ENCODE data around the gene FTCDNL1. TPM values are rescaled to one million over a fixed set of nuclear protein-coding genes. Genes with fewer than 3 reads are reported as not detected.

FTCDNL1 gene
- total and polyA plus RNA-seq, 2 experiments from 2014 or later: 1.9 to 3.2 TPM

DNA sequence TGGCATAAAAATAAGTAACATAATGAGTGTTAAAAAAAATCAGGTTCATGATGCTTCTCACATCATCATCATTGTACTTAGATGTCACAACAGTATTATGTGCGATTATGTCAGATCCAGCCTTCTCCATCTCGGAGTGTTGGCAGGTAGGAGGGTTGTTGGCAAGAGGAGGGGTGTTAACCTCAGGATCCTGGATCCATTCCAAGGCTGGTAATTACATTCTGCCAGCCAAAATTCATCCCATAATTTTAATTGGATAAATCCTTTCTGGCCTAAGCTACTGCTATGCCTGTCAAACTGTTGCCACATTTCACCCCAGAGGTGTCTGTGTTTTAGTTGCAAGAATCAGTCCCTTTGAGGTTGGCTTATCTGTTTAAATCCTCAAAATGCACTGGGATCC lies 891 bp upstream of the FTCDNL1 start:
- H3K36me3 ChIP-seq: no peaks in the 10 kb centered on the region
- H3K4me1 ChIP-seq (ENCODE audit: low read depth): no peaks in the 10 kb centered on the region

DNA sequence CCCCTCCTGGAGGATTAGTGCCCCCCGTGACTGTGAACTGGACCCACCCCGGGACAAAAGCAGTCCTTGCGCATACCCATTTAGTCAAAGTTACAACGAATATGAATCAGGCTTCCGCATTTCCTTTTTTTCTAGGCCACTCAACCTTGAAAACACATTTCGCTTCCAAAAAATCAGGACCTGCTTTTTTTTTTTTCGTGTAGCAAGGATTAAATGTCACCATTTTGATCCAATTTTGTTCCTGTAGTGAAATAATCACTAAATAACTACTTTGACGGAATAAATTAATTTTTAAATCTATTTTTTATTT lies 464 bp upstream of the FTCDNL1 start:
- TF ChIP-seq, protein P1, sequence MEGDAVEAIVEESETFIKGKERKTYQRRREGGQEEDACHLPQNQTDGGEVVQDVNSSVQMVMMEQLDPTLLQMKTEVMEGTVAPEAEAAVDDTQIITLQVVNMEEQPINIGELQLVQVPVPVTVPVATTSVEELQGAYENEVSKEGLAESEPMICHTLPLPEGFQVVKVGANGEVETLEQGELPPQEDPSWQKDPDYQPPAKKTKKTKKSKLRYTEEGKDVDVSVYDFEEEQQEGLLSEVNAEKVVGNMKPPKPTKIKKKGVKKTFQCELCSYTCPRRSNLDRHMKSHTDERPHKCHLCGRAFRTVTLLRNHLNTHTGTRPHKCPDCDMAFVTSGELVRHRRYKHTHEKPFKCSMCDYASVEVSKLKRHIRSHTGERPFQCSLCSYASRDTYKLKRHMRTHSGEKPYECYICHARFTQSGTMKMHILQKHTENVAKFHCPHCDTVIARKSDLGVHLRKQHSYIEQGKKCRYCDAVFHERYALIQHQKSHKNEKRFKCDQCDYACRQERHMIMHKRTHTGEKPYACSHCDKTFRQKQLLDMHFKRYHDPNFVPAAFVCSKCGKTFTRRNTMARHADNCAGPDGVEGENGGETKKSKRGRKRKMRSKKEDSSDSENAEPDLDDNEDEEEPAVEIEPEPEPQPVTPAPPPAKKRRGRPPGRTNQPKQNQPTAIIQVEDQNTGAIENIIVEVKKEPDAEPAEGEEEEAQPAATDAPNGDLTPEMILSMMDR (IDR thresholded peaks at IDR 0.05; ENCODE audit: low read depth, low read length): no peak
- Histone ChIP-seq H3K4me3 (peak overlapping the region; percentile 73), H3K9me3 (ENCODE audit: low read depth) (no peaks in the 10 kb centered on the region), H3K36me3 (no peaks in the 10 kb centered on the region), H3K27me3 (peaks cover 21% of the 10 kb centered on the region), H3K4me1 (ENCODE audit: low read depth) (no peaks in the 10 kb centered on the region), H3K27ac (no peak overlapping the region)
- no peak for DNase-seq (ENCODE audit: low read depth in 1 of 2, low spot score in 1 of 2)

More for the DNA sequence above, 891 bp upstream of the FTCDNL1 start:
- Histone ChIP-seq H3K9me3 (ENCODE audit: low read depth) (no peaks in the 10 kb centered on the region), H3K4me3 (no peak overlapping the region), H3K27me3 (peaks cover 21% of the 10 kb centered on the region), H3K27ac (no peak overlapping the region)
- DNase-seq (ENCODE audit: low read depth in 1 of 2, low spot score in 1 of 2): no peak
- TF ChIP-seq, protein P1 (IDR thresholded peaks at IDR 0.05; ENCODE audit: low read depth, low read length): no peak

DNA sequence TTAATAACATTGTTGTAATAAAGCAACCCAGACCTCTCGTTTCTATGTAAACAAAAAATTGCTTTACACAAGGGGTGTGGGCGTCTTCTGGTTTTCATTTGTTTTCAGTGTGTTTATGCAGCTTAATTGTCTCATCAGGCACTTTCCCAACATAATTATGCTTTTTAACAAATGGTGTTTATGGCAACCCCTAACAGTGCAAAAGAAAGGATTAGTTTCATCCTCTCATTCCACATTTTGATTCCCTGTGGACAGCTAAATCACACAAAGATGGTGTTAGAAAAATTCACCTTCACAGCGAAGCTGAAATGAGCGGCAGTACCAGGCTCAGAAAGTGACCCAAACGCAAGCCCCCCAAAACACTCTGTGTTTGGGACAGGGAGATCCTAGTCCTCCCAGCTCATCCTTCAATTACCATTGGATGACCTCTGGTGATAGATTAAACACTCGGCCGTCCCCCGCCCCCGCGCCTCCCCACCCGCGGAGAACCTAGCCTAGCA lies 724 bp downstream of the FTCDNL1 start:
- Histone ChIP-seq H3K27ac (no peak overlapping the region), H3K9me3 (ENCODE audit: low read depth) (no peaks in the 10 kb centered on the region), H3K27me3 (peaks cover 21% of the 10 kb centered on the region), H3K4me1 (ENCODE audit: low read depth) (no peaks in the 10 kb centered on the region), H3K4me3 (peak overlapping the region; percentile 73), H3K36me3 (no peaks in the 10 kb centered on the region)
- TF ChIP-seq, protein P1 (IDR thresholded peaks at IDR 0.05; ENCODE audit: low read depth, low read length): no peak
- DNase-seq (ENCODE audit: low read depth in 1 of 2, low spot score in 1 of 2): no peak

DNA sequence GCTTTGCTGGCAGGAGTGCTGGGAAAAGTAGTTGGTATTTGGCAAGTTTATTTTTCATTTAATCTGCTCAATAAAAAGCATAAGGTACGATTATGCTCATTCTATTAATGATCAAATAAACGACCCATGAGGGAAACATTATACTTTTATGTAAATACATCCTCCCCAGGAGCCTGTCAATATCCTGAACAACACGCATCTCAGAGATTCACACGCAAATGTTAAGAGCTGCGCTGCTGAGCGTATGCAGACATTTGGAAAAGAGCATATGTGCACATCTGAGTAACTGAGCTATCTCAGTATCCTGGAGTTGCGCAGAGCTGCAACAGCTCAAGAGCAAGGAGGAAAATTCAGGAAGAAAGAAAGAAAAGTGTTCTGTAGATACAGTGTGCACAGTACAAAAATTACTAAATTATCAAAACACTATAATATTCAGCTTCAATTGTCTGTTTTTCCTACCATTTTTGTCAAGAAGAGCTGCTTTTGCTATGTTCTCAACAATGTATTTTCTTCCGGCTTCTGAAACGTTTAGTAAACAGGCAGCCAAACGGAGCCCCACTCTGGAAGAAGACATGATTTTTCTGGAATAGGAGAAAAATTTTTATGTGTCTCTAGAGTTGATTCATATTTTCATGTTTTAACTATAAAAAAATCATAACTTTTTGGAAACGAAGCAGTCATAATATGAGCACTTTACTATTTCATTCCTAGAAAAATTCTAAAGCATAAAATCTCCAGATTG lies 2.4 kb downstream of the FTCDNL1 start:
- no peaks in the 10 kb centered on the region for H3K36me3 ChIP-seq
- H3K9me3 ChIP-seq (ENCODE audit: low read depth): no peaks in the 10 kb centered on the region
- H3K4me3 ChIP-seq: no peak overlapping the region
- no peak overlapping the region for H3K27ac ChIP-seq
- no peaks in the 10 kb centered on the region for H3K4me1 ChIP-seq (ENCODE audit: low read depth)
- no peak for DNase-seq (ENCODE audit: low read depth in 1 of 2, low spot score in 1 of 2)
- H3K27me3 ChIP-seq: peaks cover 21% of the 10 kb centered on the region
- TF ChIP-seq, protein P1 (IDR thresholded peaks at IDR 0.05; ENCODE audit: low read depth, low read length): no peak

DNA sequence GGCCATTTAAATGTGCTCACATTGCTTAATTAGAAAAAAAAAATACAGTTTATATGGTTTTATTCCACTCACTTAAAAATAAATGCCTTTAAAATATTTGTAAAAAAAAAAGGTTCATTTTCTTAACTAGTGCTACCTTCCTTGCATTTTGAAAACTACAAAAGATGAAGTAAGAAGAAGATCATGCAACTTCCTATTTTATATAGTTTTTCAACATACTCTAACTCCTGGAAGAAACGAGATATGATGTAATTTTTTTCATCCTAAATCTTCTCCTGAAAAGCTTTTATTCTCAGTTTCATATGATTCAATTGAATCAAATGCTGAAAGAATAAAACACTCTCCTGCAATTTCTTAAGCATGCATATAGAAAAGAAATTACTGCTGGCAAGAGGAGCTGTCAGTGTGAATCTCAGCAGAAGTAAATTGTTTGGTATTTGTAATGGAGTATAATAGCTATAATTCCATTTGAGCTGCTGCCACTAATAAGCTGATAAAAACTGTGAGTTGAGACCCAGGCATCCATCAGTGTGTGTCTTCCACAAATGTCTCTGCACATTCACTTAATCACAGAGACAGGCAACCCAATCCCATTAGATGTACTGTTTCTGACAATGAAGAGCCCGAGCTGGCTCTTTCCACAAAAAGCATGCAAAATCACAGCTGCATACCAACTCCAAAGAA lies 3.7 kb downstream of the FTCDNL1 start:
- H3K9me3 ChIP-seq (ENCODE audit: low read depth): no peaks in the 10 kb centered on the region
- TF ChIP-seq, protein P1 (IDR thresholded peaks at IDR 0.05; ENCODE audit: low read depth, low read length): no peak
- peaks cover 21% of the 10 kb centered on the region for H3K27me3 ChIP-seq
- no peak for DNase-seq (ENCODE audit: low read depth in 1 of 2, low spot score in 1 of 2)
- H3K36me3 ChIP-seq: no peaks in the 10 kb centered on the region
- H3K4me3 ChIP-seq: no peak overlapping the region
- H3K4me1 ChIP-seq (ENCODE audit: low read depth): no peaks in the 10 kb centered on the region
- H3K27ac ChIP-seq: no peak overlapping the region

Measured in cardiac muscle cell (in vitro differentiated cells and primary cell).